ENCODE data around the gene RFNG.

RFNG gene

DNA sequence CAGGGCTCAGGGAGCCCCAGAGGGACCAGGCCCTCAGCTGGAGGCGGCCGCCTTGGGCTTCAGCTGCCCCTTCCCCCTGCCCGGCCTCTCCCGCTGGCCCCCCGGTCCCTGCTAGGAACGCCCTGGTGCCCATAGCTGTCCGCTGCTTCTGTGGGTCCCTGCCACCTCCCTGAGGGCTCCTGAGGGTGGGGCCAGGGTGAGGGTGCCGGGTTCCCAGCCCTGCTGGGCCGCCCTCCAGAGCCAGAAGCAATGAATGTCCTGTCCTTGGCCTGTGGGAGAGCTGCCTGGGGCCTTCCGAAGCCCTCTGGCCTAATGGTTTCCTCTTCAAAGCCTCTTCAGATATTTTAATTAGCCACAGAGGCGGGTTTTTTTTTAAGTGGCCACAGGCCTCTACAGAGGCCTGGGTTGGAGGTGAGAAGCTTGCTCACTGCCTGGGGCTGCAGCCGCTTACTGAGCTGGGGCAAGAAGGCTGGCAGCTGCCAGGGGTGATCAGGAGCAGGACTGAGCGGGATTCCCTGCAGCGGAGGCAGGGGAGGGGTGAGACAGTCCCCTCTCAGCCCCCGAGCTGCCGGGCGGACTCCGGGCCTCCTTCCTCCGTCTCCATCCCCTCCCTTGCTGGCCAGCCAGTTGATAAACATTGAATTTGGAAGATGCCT lies 38.8 kb downstream of the RFNG start:
- FAIRE-seq = no peak

GRCh38 chr17:82012261-82012639 lies 39.4 kb downstream of the RFNG start:
- FAIRE-seq = no peak

DNA sequence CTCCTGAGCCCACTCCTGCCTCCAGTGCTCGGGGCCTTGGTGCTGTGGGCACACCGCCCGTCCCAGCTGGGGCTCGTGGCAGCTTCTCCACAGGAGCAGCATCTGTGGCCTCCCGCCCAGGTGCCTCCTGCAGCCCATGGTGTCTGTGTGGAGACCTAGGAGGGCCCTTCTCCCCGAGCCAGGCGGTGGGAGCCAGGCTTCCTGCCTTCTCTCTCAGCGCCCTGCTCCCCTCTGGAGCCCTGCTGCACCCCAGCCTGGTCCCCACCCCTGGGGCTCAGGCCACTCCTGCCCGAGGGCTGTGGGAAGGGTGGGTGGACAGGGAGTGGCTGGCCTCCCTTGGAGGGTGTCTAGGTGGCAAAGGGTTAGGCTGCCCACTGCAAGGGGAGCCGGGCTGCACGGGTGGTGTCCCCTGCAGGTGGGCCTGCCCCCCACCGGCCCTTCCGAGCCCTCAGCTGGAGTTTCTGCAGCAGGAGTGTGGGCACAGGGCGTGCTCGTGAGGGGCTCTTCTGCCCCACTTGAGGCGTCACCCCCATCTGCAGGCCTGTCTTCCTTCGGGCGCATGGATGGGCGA lies 39.9 kb downstream of the RFNG start:
- no peak for FAIRE-seq

DNA sequence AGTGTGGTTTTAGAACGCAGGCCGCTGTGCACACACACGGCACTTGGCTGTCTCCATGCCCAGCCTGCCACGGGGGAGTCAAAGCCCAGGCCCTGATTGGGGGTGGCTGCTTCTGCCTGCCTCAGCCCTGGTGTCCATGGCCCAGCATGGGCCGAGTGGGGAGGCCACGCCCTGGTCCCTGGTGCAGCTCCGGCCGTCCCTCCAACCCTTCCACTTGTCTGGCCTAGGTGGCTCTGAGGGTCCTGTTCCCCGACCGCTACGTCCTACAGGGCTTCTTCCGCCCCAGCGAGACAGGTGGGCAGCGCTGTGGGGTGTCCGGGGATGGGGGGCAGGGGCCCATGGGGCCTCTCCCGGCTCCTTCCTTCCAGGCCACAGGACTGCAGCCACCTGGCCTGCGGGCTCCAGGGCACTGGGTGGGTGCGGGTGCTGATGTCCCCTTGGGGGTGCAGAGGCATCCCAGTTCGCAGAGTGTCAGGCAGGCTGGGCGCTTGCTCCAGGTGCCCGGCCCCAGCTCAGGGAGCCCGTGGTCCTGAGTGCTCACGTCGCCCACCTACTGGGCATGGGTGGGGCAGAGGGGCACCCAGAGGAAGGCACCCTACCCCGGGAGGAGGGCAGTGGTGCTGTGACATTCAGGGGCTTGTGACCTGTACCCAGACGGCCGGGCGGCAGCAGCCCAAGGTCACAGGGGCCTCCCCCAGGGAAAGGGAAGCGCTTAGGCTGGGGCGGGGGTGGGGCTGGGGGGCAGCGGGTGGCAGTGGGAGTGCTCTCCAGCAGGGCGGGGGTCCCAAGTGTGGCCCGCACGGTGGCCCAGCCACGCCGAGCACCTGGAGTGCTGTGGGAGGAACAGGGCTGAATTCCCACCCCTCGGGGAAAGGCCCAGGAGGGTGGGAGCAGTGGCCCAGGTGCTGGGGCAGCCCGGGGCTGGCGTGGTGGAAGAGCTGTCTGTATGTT lies 40.8 kb downstream of the RFNG start:
- no peak for FAIRE-seq

DNA sequence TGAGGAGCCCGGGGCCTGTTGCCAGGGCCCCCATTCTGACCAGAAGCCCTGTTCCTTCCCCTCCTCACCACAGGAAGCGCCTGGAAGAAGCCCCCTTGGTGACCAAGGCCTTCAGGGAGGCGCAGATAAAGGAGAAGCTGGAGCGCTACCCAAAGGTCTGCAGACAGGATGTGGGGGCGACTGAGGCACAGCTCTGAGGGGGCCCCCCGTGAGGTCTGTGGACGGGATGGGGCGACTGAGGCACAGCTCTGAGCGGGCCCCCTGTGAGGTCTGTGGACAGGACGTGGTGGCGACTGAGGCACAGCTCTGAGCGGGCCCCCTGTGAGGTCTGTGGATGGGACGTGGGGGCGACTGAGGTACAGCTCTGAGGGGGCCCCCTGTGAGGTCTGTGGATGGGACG lies 42.2 kb downstream of the RFNG start:
- no peak for FAIRE-seq

DNA sequence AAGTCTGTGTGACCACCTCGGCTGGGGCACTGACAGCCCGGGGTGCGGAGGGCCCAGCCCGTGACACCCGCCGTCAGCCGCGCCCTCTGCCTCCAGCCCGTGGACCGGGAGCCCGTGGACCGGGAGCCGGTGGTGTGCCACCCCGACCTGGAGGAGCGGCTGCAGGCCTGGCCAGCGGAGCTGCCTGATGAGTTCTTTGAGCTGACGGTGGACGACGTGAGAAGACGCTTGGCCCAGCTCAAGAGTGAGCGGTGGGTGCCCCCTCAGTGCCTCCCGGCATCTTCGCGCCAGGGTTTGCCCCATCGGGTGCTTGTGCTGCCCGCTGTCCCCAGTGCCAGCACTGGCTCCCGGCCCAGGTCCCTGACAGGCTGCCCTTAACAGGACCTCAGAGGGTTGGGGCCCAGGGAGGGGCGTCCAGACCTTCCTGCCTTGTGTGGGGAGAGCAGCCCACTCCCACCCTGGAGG lies 42.6 kb downstream of the RFNG start:
- FAIRE-seq = no peak

DNA sequence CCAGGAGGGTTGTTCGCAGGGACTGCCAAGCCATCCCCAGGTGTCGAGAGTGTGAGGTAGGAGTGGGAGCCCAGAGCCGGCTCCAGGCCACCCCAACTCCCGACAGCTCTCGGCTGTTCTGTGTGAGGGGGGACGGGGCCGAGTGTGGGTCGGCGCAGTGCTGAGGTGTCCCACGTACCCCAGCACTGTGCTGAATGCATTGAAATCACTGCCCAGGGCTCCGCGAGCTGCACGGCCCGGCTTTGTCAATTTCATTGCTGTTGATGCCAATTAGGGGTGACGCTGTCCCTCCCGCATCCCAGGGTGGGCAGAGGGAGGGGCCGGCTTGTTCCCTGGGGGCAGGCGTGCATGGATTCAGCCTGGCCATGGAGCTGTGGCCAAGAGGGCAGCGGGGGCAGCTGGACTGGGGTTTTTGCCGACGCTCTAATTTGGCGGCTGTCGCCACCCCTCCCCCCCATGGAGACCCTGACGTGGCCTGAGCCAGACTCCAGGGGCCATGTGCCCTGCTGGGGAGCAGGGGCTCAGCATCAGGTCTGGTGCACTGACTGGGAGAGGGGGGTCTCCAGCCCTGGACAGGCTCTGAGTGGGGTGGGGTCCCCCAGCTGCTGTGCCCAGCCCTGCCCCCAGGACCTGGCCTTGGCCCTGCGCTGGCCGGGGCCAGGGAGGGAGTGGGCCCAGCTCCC lies 43.2 kb downstream of the RFNG start:
- no peak for FAIRE-seq

DNA sequence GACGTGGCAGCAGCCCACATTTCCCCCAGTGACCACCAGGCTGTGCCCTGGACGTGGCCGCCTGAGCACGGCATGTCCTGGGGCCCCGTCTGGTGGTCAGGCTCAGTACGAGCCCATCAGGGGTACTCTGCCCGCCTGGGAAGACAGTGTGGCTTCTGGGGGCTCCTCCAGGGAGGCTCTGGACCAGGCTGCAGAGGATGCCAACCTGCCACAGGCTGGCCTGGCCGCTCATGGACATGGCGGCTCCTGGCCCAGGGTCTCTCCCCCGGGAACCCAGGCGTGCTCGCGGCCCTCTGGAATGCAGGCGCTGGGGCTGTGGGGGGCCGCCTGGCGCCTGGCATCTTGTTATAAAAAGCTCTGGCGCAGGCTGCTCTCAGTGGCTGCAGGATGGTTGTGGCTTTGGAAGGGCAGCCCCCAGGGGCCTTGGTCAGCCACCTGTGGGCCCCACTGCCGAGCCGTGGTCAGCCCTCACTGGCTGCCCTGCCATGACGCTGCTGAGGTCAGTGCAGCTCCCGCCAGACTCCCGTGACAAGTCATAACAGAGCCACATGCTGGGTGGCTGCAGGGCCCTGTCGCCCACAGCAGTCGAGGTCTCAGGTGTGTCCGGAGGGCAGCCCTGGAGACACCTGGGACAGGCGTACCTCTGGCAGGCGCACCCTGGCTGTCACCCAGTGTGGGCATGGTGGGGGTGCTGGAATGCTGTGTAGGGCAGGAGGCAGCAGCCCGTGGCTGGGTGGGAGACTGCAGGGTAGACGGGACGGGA lies 43.9 kb downstream of the RFNG start:
- no peak for FAIRE-seq

DNA sequence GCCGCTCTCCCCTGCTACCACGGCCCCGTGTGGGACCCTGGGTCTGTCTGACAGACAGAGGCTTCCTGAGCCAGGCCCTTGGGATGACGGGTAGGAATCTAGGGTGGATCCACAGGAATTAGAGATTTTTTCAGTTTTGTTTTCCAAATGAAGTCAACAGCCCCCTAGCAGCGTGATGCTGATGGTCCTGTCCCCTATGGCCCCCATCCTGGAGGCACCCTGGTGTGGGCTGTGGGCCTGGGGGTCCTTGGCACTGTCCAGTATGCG lies 44.5 kb downstream of the RFNG start:
- no peak for FAIRE-seq

- no peak for FAIRE-seq
These were observed 45.0 kb downstream of the RFNG start for GRCh38 chr17:82006468-82007227.

- no peak for FAIRE-seq
These were observed 45.8 kb downstream of the RFNG start for GRCh38 chr17:82005701-82006348.

GRCh38 chr17:82004517-82005455 lies 46.8 kb downstream of the RFNG start:
- no peak for FAIRE-seq

DNA sequence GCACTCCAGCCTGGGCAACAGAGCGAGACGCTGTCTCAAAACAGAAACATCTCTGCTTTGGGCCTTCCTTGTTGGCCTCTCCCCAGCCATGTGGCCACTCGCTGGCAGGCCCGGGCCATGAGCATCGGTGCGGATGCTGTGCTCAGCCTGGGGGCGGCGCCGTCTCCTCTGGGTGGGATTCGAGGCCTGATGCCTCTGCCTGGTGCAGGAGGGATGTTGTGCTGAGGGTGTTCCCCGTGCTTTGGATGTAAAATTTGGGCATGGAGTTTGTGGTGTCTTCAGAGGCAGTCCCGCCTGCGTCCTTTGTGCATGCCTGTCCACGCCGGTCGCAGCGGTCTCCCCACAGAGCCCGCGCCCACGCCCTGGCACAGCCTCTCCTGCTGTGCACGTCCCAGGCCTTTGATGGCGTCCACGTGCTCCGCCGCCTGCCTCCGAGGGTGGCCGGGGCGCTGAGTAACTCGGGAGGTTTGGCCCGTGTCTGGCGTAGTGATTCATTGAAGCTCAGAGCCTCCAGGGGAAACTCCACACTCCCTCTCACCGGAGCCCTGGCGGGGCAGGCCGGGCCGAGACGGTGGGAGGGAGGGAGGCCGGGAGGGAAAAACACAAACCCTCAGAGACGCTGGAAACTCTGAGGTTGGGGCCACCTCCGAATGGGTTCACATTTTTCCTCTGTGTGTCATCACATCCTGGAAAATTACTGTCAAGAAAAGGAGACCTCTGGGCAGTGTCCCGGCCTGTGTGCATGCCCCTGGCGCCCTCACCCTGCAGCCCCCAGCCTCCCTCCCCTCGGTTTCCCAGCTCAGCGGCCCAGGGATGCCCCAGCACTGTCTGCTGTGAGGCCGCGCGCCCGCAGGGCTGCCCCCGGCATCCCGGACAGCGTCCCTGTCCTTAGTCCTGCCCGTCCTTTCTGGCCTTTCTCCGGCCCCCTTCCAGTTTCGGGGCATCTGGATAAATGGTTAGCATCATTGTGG lies 47.9 kb downstream of the RFNG start:
- FAIRE-seq = no peak

- no peak for FAIRE-seq
These were observed 50.0 kb downstream of the RFNG start for GRCh38 chr17:82001571-82002056.

- FAIRE-seq = no peak
These were observed 50.6 kb downstream of the RFNG start for GRCh38 chr17:82000803-82001570.

- FAIRE-seq = no peak
These were observed 51.4 kb downstream of the RFNG start for GRCh38 chr17:81999976-82000802.

DNA sequence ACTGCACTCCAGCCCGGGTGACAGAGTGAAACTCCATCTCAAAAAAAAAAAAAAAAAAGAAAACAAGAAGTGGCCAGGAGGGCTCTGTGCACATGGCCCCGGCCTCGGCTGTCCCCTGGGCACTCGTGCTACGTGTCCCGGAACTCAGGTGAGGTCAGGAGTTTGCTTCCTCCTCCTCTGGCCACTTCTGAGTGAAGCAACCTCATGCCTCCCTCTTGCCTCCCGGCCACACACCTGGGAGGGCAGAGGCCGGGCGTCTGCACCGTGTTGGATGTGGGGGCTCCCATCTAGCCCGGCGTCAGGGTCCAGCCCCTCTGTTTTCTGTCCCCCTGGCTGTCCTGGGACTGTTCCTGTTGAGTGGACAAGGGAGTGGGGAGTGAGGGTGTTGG lies 52.0 kb downstream of the RFNG start:
- no peak for FAIRE-seq

Measured in colon (tissue), 2 donors.